ENCODE data around the gene KIAA1586.

KIAA1586 gene

GRCh38 chr6:57013521-57013926, 33.0 kb upstream of the KIAA1586 start:
- no peak overlapping the region for H3K27ac ChIP-seq (ENCODE audit: poor library complexity, severe bottlenecking)
- H3K36me3 ChIP-seq (ENCODE audit: low read depth), result no peaks in the 10 kb centered on the region
- H3K4me3 ChIP-seq (ENCODE audit: severe bottlenecking), result no peak overlapping the region
- DNase-seq (ENCODE audit: low spot score), result no peak
- peak; percentile 91 for ATAC-seq (ENCODE audit: low read depth)
- no peaks in the 10 kb centered on the region for H3K9me3 ChIP-seq (ENCODE audit: severe bottlenecking)
- no peak for TF ChIP-seq CTCF (IDR thresholded peaks at IDR 0.05; ENCODE audit: poor library complexity, severe bottlenecking)
- no peaks in the 10 kb centered on the region for H3K27me3 ChIP-seq (ENCODE audit: insufficient read depth, poor library complexity, severe bottlenecking)
- peaks cover 4% of the 10 kb centered on the region for H3K4me1 ChIP-seq (ENCODE audit: insufficient read depth, poor library complexity, severe bottlenecking)

DNA sequence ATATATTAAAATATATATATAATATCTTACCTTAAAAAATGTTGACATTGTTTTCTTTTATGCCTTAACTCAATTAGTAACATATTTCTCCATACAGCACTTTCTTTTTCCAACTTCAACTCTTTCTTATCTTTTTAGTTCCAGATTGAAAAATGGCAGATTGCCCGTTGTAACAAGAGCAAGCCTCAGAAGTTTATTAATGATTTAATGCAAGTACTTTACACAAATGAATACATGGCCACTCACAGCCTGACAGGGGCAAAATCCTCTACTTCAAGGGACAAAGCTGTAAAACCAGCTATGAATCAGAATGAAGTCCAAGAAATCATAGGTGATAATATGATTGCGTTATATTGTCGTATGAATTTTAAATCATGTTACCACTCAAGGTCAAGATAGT, 29.4 kb upstream of the KIAA1586 start:
- ATAC-seq (ENCODE audit: low read depth) (no peak), DNase-seq (ENCODE audit: low spot score) (no peak)
- no peak overlapping the region for H3K27ac ChIP-seq (ENCODE audit: poor library complexity, severe bottlenecking)
- no peaks in the 10 kb centered on the region for H3K27me3 ChIP-seq (ENCODE audit: insufficient read depth, poor library complexity, severe bottlenecking)
- TF ChIP-seq CTCF (IDR thresholded peaks at IDR 0.05; ENCODE audit: poor library complexity, severe bottlenecking), result no peak
- peaks cover 4% of the 10 kb centered on the region for H3K4me1 ChIP-seq (ENCODE audit: insufficient read depth, poor library complexity, severe bottlenecking)
- no peaks in the 10 kb centered on the region for H3K9me3 ChIP-seq (ENCODE audit: severe bottlenecking)
- H3K36me3 ChIP-seq (ENCODE audit: low read depth), result no peaks in the 10 kb centered on the region
- H3K4me3 ChIP-seq (ENCODE audit: severe bottlenecking), result no peak overlapping the region

GRCh38 chr6:57017841-57018240, 28.7 kb upstream of the KIAA1586 start:
- no peak overlapping the region for H3K27ac ChIP-seq (ENCODE audit: poor library complexity, severe bottlenecking)
- DNase-seq (ENCODE audit: low spot score) (no peak), ATAC-seq (ENCODE audit: low read depth) (no peak)
- no peak for TF ChIP-seq CTCF (IDR thresholded peaks at IDR 0.05; ENCODE audit: poor library complexity, severe bottlenecking)
- H3K9me3 ChIP-seq (ENCODE audit: severe bottlenecking), result no peaks in the 10 kb centered on the region
- no peak overlapping the region for H3K4me3 ChIP-seq (ENCODE audit: severe bottlenecking)
- peaks cover 4% of the 10 kb centered on the region for H3K4me1 ChIP-seq (ENCODE audit: insufficient read depth, poor library complexity, severe bottlenecking)
- H3K36me3 ChIP-seq (ENCODE audit: low read depth), result no peaks in the 10 kb centered on the region
- no peaks in the 10 kb centered on the region for H3K27me3 ChIP-seq (ENCODE audit: insufficient read depth, poor library complexity, severe bottlenecking)

DNA sequence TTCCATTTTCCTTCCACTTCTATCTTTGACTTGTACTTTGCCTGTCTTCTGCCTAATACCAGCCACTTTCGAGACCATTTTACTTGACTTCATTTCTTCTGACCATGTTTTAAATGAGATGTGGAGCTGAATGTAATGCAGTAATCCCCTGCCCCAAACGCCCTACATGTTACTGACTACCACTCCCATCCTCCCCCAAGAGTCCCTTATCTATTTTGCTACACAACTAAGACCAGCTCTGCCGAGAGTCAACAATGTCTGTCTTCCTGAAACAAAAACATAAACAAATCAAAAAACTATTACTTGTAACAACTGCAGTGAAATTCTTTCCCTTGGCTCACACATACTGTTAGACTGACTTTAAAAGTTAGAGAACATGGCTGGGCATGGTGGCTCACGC, 27.1 kb upstream of the KIAA1586 start:
- Histone ChIP-seq H3K9me3 (ENCODE audit: severe bottlenecking) (no peaks in the 10 kb centered on the region), H3K27me3 (ENCODE audit: insufficient read depth, poor library complexity, severe bottlenecking) (no peaks in the 10 kb centered on the region), H3K36me3 (ENCODE audit: low read depth) (no peaks in the 10 kb centered on the region), H3K4me3 (ENCODE audit: severe bottlenecking) (no peak overlapping the region), H3K4me1 (ENCODE audit: insufficient read depth, poor library complexity, severe bottlenecking) (no peaks in the 10 kb centered on the region), H3K27ac (ENCODE audit: poor library complexity, severe bottlenecking) (no peak overlapping the region)
- ATAC-seq (ENCODE audit: low read depth) (no peak), DNase-seq (ENCODE audit: low spot score) (no peak)
- no peak for TF ChIP-seq CTCF (IDR thresholded peaks at IDR 0.05; ENCODE audit: poor library complexity, severe bottlenecking)

DNA sequence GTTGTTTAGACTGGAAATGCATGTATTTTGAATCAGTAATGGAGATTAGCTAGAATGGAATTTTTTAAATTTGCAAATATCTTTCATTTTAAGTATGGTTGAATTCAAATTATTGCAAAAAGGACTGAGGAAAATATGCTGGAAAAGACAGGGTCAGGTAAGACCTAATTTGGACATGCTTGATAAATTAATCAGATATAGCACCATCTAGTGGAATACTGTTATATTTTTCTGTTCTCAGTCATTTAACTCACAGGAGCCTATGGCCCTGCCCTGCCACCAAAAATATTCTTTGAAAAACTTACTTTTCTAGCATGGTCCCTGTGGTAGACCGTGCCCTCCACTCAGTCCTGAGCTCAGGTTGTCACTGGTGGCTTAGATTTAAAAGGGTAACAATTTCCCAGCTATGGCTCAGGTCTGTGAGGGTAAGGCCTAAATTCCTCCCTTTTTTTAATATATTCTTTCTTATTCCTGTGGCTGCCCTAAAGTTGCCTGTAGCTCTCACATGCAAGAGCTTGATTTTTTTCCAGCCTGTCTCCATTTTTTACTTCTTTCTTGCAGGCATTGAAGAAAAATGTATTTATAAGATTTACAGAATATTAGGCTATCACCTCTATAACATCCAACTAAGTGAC, 25.3 kb upstream of the KIAA1586 start:
- H3K27ac ChIP-seq (ENCODE audit: poor library complexity, severe bottlenecking), result no peak overlapping the region
- H3K36me3 ChIP-seq (ENCODE audit: low read depth), result no peaks in the 10 kb centered on the region
- DNase-seq (ENCODE audit: low spot score), result no peak
- H3K4me1 ChIP-seq (ENCODE audit: insufficient read depth, poor library complexity, severe bottlenecking), result no peaks in the 10 kb centered on the region
- peak; percentile 76 for TF ChIP-seq CTCF (IDR thresholded peaks at IDR 0.05; ENCODE audit: poor library complexity, severe bottlenecking)
- no peaks in the 10 kb centered on the region for H3K27me3 ChIP-seq (ENCODE audit: insufficient read depth, poor library complexity, severe bottlenecking)
- peaks cover 5% of the 10 kb centered on the region for H3K9me3 ChIP-seq (ENCODE audit: severe bottlenecking)
- H3K4me3 ChIP-seq (ENCODE audit: severe bottlenecking), result no peak overlapping the region
- ATAC-seq (ENCODE audit: low read depth), result peak; percentile 84
